Astrocyte (in vitro differentiated cells and primary cell): ENCODE results near the gene C2CD4A. TPM values are rescaled to one million over a fixed set of nuclear protein-coding genes. Genes with fewer than 3 reads are reported as not detected.
A peak's percentile ranks its signal among the peaks of the same experiment; 100 is the strongest.

Experiments used
- DNase-seq: peaks from one replicate; pipeline ENCODE4 v3.0.0-alpha.2; 2010; ENCODE audit warnings: low read depth
- FAIRE-seq: peaks from 2 replicates; lab custom pipeline; 2011; peaks lifted over from hg19 to GRCh38; lab: Jason Lieb, UNC
- H2AFZ ChIP-seq: 2 replicates; pipeline ENCODE4 v1.6.0; 2012; ENCODE audit warnings: low read depth, low read length, inconsistent platforms
- H3K27ac ChIP-seq: 2 replicates; pipeline ENCODE4 v1.5.1; 2011; ENCODE audit warnings: low read depth, low read length, inconsistent platforms
- H3K27me3 ChIP-seq: 2 replicates; pipeline ENCODE4 v1.6.0; 2011; ENCODE audit warnings: low read length, inconsistent platforms; ENCODE audit not compliant: insufficient read depth
- H3K36me3 ChIP-seq: 2 replicates; pipeline ENCODE4 v1.5.1; 2011; ENCODE audit warnings: low read length, inconsistent platforms; ENCODE audit not compliant: insufficient read depth
- H3K4me1 ChIP-seq: 2 replicates; pipeline ENCODE4 v1.5.1; 2011; ENCODE audit warnings: low read length, inconsistent platforms; ENCODE audit not compliant: insufficient read depth
- H3K4me2 ChIP-seq: 2 replicates; pipeline ENCODE4 v1.6.0; 2012; ENCODE audit warnings: low read length, inconsistent platforms
- H3K4me3 ChIP-seq: 2 replicates; pipeline ENCODE4 v1.5.1; 2011; ENCODE audit warnings: low read depth, mild to moderate bottlenecking, low read length, inconsistent platforms; ENCODE audit not compliant: insufficient read depth
- H3K79me2 ChIP-seq: 2 replicates; pipeline ENCODE4 v1.6.0; 2012; ENCODE audit warnings: mild to moderate bottlenecking, low read length, inconsistent platforms; ENCODE audit not compliant: insufficient read depth
- H3K9ac ChIP-seq: 2 replicates; pipeline ENCODE4 v1.6.0; 2012; ENCODE audit warnings: mild to moderate bottlenecking, low read length, inconsistent platforms
- H3K9me3 ChIP-seq: 2 replicates; pipeline ENCODE4 v1.5.1; 2012; ENCODE audit warnings: low read depth, mild to moderate bottlenecking, low read length, inconsistent platforms; ENCODE audit not compliant: insufficient read depth
- H4K20me1 ChIP-seq: 2 replicates; pipeline ENCODE4 v1.6.0; 2012; ENCODE audit warnings: low read length, inconsistent platforms; ENCODE audit not compliant: insufficient read depth
- H3K27ac Mint-ChIP-seq: one replicate; pipeline ENCODE4 v1.8.0; 2021; ENCODE audit warnings: mild to moderate bottlenecking, mixed read lengths; ENCODE audit not compliant: unreplicated experiment
- H3K27me3 Mint-ChIP-seq: one replicate; pipeline ENCODE4 v1.8.0; 2021; ENCODE audit warnings: low read depth, mixed read lengths; ENCODE audit not compliant: unreplicated experiment
- H3K36me3 Mint-ChIP-seq: one replicate; pipeline ENCODE4 v1.8.0; 2021; ENCODE audit warnings: low read depth, mixed read lengths; ENCODE audit not compliant: unreplicated experiment
- H3K4me1 Mint-ChIP-seq: one replicate; pipeline ENCODE4 v1.8.0; 2021; ENCODE audit warnings: low read depth, mixed read lengths; ENCODE audit not compliant: unreplicated experiment
- H3K4me3 Mint-ChIP-seq: one replicate; pipeline ENCODE4 v1.8.0; 2021; ENCODE audit warnings: mild to moderate bottlenecking, moderate library complexity, mixed read lengths; ENCODE audit not compliant: unreplicated experiment
- H3K9me3 Mint-ChIP-seq: one replicate; pipeline ENCODE4 v1.8.0; 2021; ENCODE audit warnings: mild to moderate bottlenecking, mixed read lengths; ENCODE audit not compliant: unreplicated experiment
- EZH2 ChIP-seq: IDR thresholded peaks from 2 replicates; pipeline ENCODE4 v1.6.1; 2012; ENCODE audit warnings: mild to moderate bottlenecking, low read length, inconsistent platforms; ENCODE audit not compliant: insufficient read depth
- total RNA-seq: library from RNA; stranded (reverse); gene quantifications from 2 replicates; pipeline ENCODE4 v1.2.1, GENCODE V29; 2021
- TF ChIP-seq, protein P1 (sequence below): IDR thresholded peaks from 2 replicates; pipeline ENCODE4 v1.5.1; 2011; ENCODE audit warnings: low read depth, mild to moderate bottlenecking, inconsistent platforms, low read length, moderate library complexity; ENCODE audit not compliant: insufficient read depth

The C2CD4A gene
- total RNA-seq, 1 donor from 2014 or later = not detected

- H3K4me2 ChIP-seq = peak overlapping the region; percentile 8
- Mint-ChIP-seq H3K36me3 (no peaks in the 10 kb centered on the region), H3K27ac (peak overlapping the region; percentile 36), H3K27me3 (no peaks in the 10 kb centered on the region), H3K9me3 (peaks cover 1% of the 10 kb centered on the region), H3K4me3 (no peak overlapping the region), H3K4me1 (peaks cover 31% of the 10 kb centered on the region)
- no peaks in the 10 kb centered on the region for H4K20me1 ChIP-seq
- FAIRE-seq = no peak
- no peaks in the 10 kb centered on the region for H3K79me2 ChIP-seq
- no peaks in the 10 kb centered on the region for H3K9me3 ChIP-seq
- H3K4me3 ChIP-seq = no peak overlapping the region
- DNase-seq = peak; percentile 68
- no peak overlapping the region for H3K9ac ChIP-seq
- H2AFZ ChIP-seq = no peak overlapping the region
- no peak for TF ChIP-seq EZH2
- TF ChIP-seq, protein P1, sequence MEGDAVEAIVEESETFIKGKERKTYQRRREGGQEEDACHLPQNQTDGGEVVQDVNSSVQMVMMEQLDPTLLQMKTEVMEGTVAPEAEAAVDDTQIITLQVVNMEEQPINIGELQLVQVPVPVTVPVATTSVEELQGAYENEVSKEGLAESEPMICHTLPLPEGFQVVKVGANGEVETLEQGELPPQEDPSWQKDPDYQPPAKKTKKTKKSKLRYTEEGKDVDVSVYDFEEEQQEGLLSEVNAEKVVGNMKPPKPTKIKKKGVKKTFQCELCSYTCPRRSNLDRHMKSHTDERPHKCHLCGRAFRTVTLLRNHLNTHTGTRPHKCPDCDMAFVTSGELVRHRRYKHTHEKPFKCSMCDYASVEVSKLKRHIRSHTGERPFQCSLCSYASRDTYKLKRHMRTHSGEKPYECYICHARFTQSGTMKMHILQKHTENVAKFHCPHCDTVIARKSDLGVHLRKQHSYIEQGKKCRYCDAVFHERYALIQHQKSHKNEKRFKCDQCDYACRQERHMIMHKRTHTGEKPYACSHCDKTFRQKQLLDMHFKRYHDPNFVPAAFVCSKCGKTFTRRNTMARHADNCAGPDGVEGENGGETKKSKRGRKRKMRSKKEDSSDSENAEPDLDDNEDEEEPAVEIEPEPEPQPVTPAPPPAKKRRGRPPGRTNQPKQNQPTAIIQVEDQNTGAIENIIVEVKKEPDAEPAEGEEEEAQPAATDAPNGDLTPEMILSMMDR = no peak
- H3K36me3 ChIP-seq = no peaks in the 10 kb centered on the region
- H3K4me1 ChIP-seq = peaks cover 24% of the 10 kb centered on the region
- peak overlapping the region; percentile 38 for H3K27ac ChIP-seq
- H3K27me3 ChIP-seq = no peaks in the 10 kb centered on the region
Observed at GRCh38 chr15:62109982-62110851, 43.4 kb downstream of the C2CD4A start.

GRCh38 chr15:62112081-62112480 lies 45.3 kb downstream of the C2CD4A start:
- no peak overlapping the region for H3K9ac ChIP-seq
- H3K27ac Mint-ChIP-seq = peak overlapping the region; percentile 10
- H3K4me3 ChIP-seq = no peak overlapping the region
- peaks cover 31% of the 10 kb centered on the region for H3K4me1 Mint-ChIP-seq
- H3K9me3 ChIP-seq = no peaks in the 10 kb centered on the region
- no peak for TF ChIP-seq EZH2
- TF ChIP-seq, protein P1 = no peak
- H3K27me3 ChIP-seq = no peaks in the 10 kb centered on the region
- no peaks in the 10 kb centered on the region for H4K20me1 ChIP-seq
- H3K4me1 ChIP-seq = peaks cover 24% of the 10 kb centered on the region
- H3K4me2 ChIP-seq = no peak overlapping the region
- H2AFZ ChIP-seq = no peak overlapping the region
- H3K36me3 Mint-ChIP-seq = no peaks in the 10 kb centered on the region
- H3K79me2 ChIP-seq = no peaks in the 10 kb centered on the region
- H3K9me3 Mint-ChIP-seq = peaks cover 1% of the 10 kb centered on the region
- no peak overlapping the region for H3K4me3 Mint-ChIP-seq
- H3K27ac ChIP-seq = no peak overlapping the region
- FAIRE-seq (no peak), DNase-seq (no peak)
- H3K27me3 Mint-ChIP-seq = no peaks in the 10 kb centered on the region
- H3K36me3 ChIP-seq = no peaks in the 10 kb centered on the region
